Subcutaneous abdominal adipose tissue (tissue), 5 donors: Measurements from ENCODE around the gene PTGS1.
"Not testable (repeated sequence)": the region's sequence is repeated elsewhere in the genome, so short reads cannot be mapped to it uniquely, and the experiment has no call there.

Source experiments
- H3K27ac ChIP-seq: one replicate; pipeline ENCODE4 v1.7.0; 2013; ENCODE audit warnings: low read depth, mild to moderate bottlenecking, inconsistent platforms, low read length, moderate library complexity
- H3K27me3 ChIP-seq, 5 donors: one replicate each; pipeline ENCODE4 v1.7.0; 2013; ENCODE audit warnings: low read length in 5 of 5, inconsistent platforms in 1 of 5; ENCODE audit not compliant: control insufficient read depth in 5 of 5, insufficient read depth in 4 of 5
- H3K36me3 ChIP-seq, 5 donors: one replicate each; pipeline ENCODE4 v1.7.0; 2013; ENCODE audit warnings: low read length in 5 of 5; ENCODE audit not compliant: control insufficient read depth in 5 of 5, insufficient read depth in 5 of 5
- H3K4me1 ChIP-seq, 5 donors: one replicate each; pipeline ENCODE4 v1.7.0; 2013; ENCODE audit warnings: low read length in 5 of 5, mild to moderate bottlenecking in 3 of 5, moderate library complexity in 1 of 5; ENCODE audit not compliant: control insufficient read depth in 5 of 5, insufficient read depth in 5 of 5
- H3K4me3 ChIP-seq, 5 donors: one replicate each; pipeline ENCODE4 v1.7.0; 2013; ENCODE audit warnings: low read length in 5 of 5, low read depth in 1 of 5
- H3K9ac ChIP-seq, 5 donors: one replicate each; pipeline ENCODE4 v1.7.0; 2013; ENCODE audit warnings: low read length in 5 of 5, mild to moderate bottlenecking in 4 of 5, moderate library complexity in 3 of 5
- H3K9me3 ChIP-seq, 5 donors: one replicate each; pipeline ENCODE4 v1.7.0; 2013; ENCODE audit warnings: low read length in 5 of 5; ENCODE audit not compliant: control insufficient read depth in 5 of 5
- donor health status: healthy.
- donor health status: healthy.
- donor health status: healthy.
- donor health status: healthy.
- donor health status: healthy.

Gene PTGS1

GRCh38 chr9:122406070-122406890, 35.5 kb downstream of the PTGS1 start:
- H3K27me3 ChIP-seq: no peaks in the 10 kb centered on the region
- no peaks in the 10 kb centered on the region for H3K36me3 ChIP-seq
- H3K9me3 ChIP-seq: no peaks in the 10 kb centered on the region
- H3K27ac ChIP-seq: no peak overlapping the region
- peaks cover 0 to 3% (median 0%) of the 10 kb centered on the region in 5 donors for H3K4me1 ChIP-seq
- no peak overlapping the region for H3K9ac ChIP-seq
- H3K4me3 ChIP-seq: no peak overlapping the region

GRCh38 chr9:122414108-122414507, 43.3 kb downstream of the PTGS1 start:
- not testable (repeated sequence) for H3K36me3 ChIP-seq, H3K9me3 ChIP-seq, H3K27me3 ChIP-seq, H3K9ac ChIP-seq, H3K4me3 ChIP-seq, H3K27ac ChIP-seq, H3K4me1 ChIP-seq

GRCh38 chr9:122418016-122418415, 47.2 kb downstream of the PTGS1 start:
- Histone ChIP-seq H3K4me1 (no peaks in the 10 kb centered on the region), H3K9me3 (peaks cover 0 to 13% (median 5%) of the 10 kb centered on the region in 5 donors), H3K9ac (no peak overlapping the region), H3K36me3 (no peaks in the 10 kb centered on the region), H3K27me3 (no peaks in the 10 kb centered on the region), H3K27ac (no peak overlapping the region), H3K4me3 (no peak overlapping the region)

DNA sequence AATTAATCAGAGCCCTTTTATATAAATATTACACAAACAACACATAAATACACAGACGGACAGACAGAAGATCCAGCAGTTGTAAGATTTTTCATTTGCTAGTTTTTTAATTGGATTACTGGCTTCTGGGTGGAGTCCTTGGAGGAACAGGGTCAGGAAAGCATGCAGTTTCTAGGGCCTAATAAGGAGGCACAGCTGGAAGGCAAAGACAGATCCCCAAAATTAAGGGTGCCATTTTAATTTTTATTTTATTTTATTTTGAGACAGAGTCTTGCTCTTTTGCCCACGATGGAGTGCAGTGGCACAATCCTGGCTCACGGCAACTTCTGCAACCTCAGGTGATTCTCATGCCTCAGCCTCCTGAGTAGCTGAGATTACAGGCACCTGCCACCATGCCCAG, 49.5 kb downstream of the PTGS1 start:
- no peaks in the 10 kb centered on the region for H3K36me3 ChIP-seq
- H3K4me3 ChIP-seq: no peak overlapping the region
- H3K9me3 ChIP-seq: peaks cover 0 to 13% (median 5%) of the 10 kb centered on the region in 5 donors
- no peak overlapping the region for H3K27ac ChIP-seq
- H3K9ac ChIP-seq: no peak overlapping the region
- no peaks in the 10 kb centered on the region for H3K4me1 ChIP-seq
- no peaks in the 10 kb centered on the region for H3K27me3 ChIP-seq

GRCh38 chr9:122425087-122425486, 54.3 kb downstream of the PTGS1 start:
- Histone ChIP-seq H3K27ac (no peak overlapping the region), H3K4me1 (no peaks in the 10 kb centered on the region), H3K27me3 (no peaks in the 10 kb centered on the region), H3K4me3 (no peak overlapping the region), H3K9ac (no peak overlapping the region), H3K9me3 (peaks cover 0 to 6% (median 4%) of the 10 kb centered on the region in 5 donors), H3K36me3 (no peaks in the 10 kb centered on the region)

- peaks cover 0 to 3% (median 0%) of the 10 kb centered on the region in 5 donors for H3K9me3 ChIP-seq
- no peak overlapping the region for H3K4me3 ChIP-seq
- no peaks in the 10 kb centered on the region for H3K4me1 ChIP-seq
- H3K27ac ChIP-seq: no peak overlapping the region
- no peaks in the 10 kb centered on the region for H3K27me3 ChIP-seq
- no peaks in the 10 kb centered on the region for H3K36me3 ChIP-seq
- no peak overlapping the region for H3K9ac ChIP-seq
These were observed 55.9 kb downstream of the PTGS1 start for GRCh38 chr9:122426723-122427122.

- no peak overlapping the region for H3K27ac ChIP-seq
- no peaks in the 10 kb centered on the region for H3K36me3 ChIP-seq
- H3K9ac ChIP-seq: no peak overlapping the region
- peaks cover 0 to 5% (median 0%) of the 10 kb centered on the region in 5 donors for H3K9me3 ChIP-seq
- no peaks in the 10 kb centered on the region for H3K27me3 ChIP-seq
- peaks cover 0 to 15% (median 7%) of the 10 kb centered on the region in 5 donors for H3K4me1 ChIP-seq
- H3K4me3 ChIP-seq: no peak overlapping the region
These were observed 71.7 kb downstream of the PTGS1 start for GRCh38 chr9:122442568-122442967.

GRCh38 chr9:122444041-122444733, 73.4 kb downstream of the PTGS1 start:
- no peaks in the 10 kb centered on the region for H3K36me3 ChIP-seq
- peaks cover 0 to 15% (median 7%) of the 10 kb centered on the region in 5 donors for H3K4me1 ChIP-seq
- no peaks in the 10 kb centered on the region for H3K27me3 ChIP-seq
- peaks cover 0 to 5% (median 0%) of the 10 kb centered on the region in 5 donors for H3K9me3 ChIP-seq
- no peak overlapping the region for H3K27ac ChIP-seq
- no peak overlapping the region for H3K9ac ChIP-seq
- H3K4me3 ChIP-seq: no peak overlapping the region
